GM18861 (cell line): ENCODE results near the gene GOLGA6B.
"Not testable (repeated sequence)": the region's sequence is repeated elsewhere in the genome, so short reads cannot be mapped to it uniquely, and the experiment has no call there.

ENCODE experiments used
- ATAC-seq: cut with Tn5 transposase; IDR thresholded peaks from one replicate; pipeline ENCODE4 v1.9.1; 2021; ENCODE audit not compliant: unreplicated experiment

The GOLGA6B gene

GRCh38 chr15:72665706-72666105, 11.2 kb downstream of the GOLGA6B start:
- not testable (repeated sequence) for ATAC-seq

GRCh38 chr15:72669803-72670202, 15.3 kb downstream of the GOLGA6B start:
- not testable (repeated sequence) for ATAC-seq

- peak; percentile 78 for ATAC-seq
Measured at GRCh38 chr15:72670656-72671352, 16.3 kb downstream of the GOLGA6B start.

GRCh38 chr15:72671525-72671924, 17.0 kb downstream of the GOLGA6B start:
- no peak for ATAC-seq

GRCh38 chr15:72676838-72677237, 22.3 kb downstream of the GOLGA6B start:
- no peak for ATAC-seq

GRCh38 chr15:72680931-72681330, 26.4 kb downstream of the GOLGA6B start:
- ATAC-seq = no peak

GRCh38 chr15:72682772-72683171, 28.3 kb downstream of the GOLGA6B start:
- ATAC-seq = no peak

GRCh38 chr15:72685301-72685924, 30.9 kb downstream of the GOLGA6B start:
- ATAC-seq = no peak

- peak; percentile 78 for ATAC-seq
Measured at GRCh38 chr15:72685925-72686794, 31.7 kb downstream of the GOLGA6B start, which contains the start of the genes BBS4 and HIGD2B. BBS4 (plus strand) TSS chr15:72686207; CDS start chr15:72686228, 21 bp downstream. HIGD2B (minus strand) TSS chr15:72686182; CDS start chr15:72676374, 9,808 bp downstream.

- no peak for ATAC-seq
Measured at GRCh38 chr15:72688697-72689096, 34.2 kb downstream of the GOLGA6B start.

- ATAC-seq = no peak
Measured at GRCh38 chr15:72690938-72691337, 36.4 kb downstream of the GOLGA6B start.

- no peak for ATAC-seq
Measured at GRCh38 chr15:72698938-72699337, 44.4 kb downstream of the GOLGA6B start.

GRCh38 chr15:72700076-72700475, 45.6 kb downstream of the GOLGA6B start:
- ATAC-seq = no peak

- no peak for ATAC-seq
Measured at GRCh38 chr15:72706266-72706665, 51.8 kb downstream of the GOLGA6B start.

GRCh38 chr15:72708551-72709303, 54.2 kb downstream of the GOLGA6B start:
- ATAC-seq = not testable (repeated sequence)
